ENCODE data around the gene PCNA. TPM values are rescaled to one million over a fixed set of nuclear protein-coding genes. Genes with fewer than 3 reads are reported as not detected.

The PCNA gene
- total and polyA plus RNA-seq, 8 donors, result 0.87 to 82.3 (median 65.8) TPM

DNA sequence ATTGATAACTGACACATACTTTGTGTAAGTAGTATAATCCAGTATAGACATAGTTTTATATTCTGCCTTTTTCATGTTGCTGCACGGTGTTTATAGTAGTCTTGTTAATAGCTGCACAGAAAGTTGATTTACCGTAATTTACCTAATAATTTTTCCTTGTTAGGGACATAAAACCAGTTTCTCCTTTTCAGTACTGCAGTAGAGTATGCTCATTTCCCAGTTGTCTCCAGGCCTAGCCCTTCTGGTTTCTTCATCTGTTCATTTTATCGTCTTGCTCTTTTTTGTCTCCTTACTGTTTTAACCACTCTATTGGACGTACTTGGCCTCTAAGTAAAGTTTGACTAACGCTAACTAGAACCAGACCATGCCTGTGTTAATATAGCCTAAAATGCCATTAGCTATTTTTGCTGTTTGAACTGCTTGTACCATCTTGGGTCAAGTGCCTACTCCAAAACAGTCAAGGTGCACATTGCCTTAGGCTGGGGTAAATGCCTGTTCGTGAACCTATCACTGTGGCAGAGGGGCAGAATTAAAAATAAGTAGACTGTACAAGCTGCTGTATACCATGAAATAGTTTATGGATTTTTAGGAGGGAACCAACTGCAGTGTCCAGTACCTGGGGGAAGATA, 41.9 kb upstream of the PCNA start:
- no peak overlapping the region for H3K4me3 ChIP-seq
- H3K27ac ChIP-seq, result no peak overlapping the region
- H3K36me3 ChIP-seq, result no peaks in the 10 kb centered on the region
- H3K9me3 ChIP-seq, result no peaks in the 10 kb centered on the region
- H3K4me1 ChIP-seq, result peaks cover 0 to 51% (median 12%) of the 10 kb centered on the region in 4 donors
- intact Hi-C loops (cut with DNase I; ENCODE audit: low total_unique reads), result no loop called here
- WGBS, 5 donors, result 92 to 96% (median 93%) methylated on average over 6 of the region's 6 CpGs
- TF ChIP-seq EP300 (IDR thresholded peaks at IDR 0.05) (no peak), POLR2A (IDR thresholded peaks at IDR 0.05) (no peak), POLR2AphosphoS5 (IDR thresholded peaks at IDR 0.05) (no peak)
- TF ChIP-seq, protein P1, sequence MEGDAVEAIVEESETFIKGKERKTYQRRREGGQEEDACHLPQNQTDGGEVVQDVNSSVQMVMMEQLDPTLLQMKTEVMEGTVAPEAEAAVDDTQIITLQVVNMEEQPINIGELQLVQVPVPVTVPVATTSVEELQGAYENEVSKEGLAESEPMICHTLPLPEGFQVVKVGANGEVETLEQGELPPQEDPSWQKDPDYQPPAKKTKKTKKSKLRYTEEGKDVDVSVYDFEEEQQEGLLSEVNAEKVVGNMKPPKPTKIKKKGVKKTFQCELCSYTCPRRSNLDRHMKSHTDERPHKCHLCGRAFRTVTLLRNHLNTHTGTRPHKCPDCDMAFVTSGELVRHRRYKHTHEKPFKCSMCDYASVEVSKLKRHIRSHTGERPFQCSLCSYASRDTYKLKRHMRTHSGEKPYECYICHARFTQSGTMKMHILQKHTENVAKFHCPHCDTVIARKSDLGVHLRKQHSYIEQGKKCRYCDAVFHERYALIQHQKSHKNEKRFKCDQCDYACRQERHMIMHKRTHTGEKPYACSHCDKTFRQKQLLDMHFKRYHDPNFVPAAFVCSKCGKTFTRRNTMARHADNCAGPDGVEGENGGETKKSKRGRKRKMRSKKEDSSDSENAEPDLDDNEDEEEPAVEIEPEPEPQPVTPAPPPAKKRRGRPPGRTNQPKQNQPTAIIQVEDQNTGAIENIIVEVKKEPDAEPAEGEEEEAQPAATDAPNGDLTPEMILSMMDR (IDR thresholded peaks at IDR 0.05), result no peak
- no peaks in the 10 kb centered on the region for H3K27me3 ChIP-seq
- no peak for DNase-seq

DNA sequence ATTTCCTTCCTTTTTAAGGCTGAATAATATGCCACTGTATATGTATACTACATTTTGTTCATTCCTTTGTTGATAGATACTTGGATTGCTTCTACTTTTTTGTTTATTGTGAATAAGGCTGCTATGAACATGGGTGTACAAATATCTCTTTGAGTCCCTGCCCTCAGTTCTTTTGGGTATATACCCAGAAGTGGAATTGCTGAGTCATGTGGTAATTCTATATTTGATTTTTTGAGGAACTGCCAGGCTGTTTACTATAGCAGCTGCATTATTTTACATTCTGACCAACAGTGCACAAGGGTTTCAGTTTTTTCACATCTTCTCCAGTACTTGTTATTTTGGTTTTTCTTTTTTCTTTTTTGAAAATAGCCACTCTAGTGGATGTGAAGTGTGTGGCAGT, 41.1 kb upstream of the PCNA start:
- no peaks in the 10 kb centered on the region for H3K27me3 ChIP-seq
- no peak for DNase-seq
- no peak overlapping the region for H3K27ac ChIP-seq
- no peaks in the 10 kb centered on the region for H3K36me3 ChIP-seq
- H3K4me3 ChIP-seq, result no peak overlapping the region
- intact Hi-C loops (cut with DNase I; ENCODE audit: low total_unique reads), result no loop called here
- TF ChIP-seq, protein P1 (IDR thresholded peaks at IDR 0.05), result no peak
- TF ChIP-seq EP300 (IDR thresholded peaks at IDR 0.05), result no peak
- H3K4me1 ChIP-seq, result peaks cover 0 to 52% (median 13%) of the 10 kb centered on the region in 4 donors
- no peaks in the 10 kb centered on the region for H3K9me3 ChIP-seq

DNA sequence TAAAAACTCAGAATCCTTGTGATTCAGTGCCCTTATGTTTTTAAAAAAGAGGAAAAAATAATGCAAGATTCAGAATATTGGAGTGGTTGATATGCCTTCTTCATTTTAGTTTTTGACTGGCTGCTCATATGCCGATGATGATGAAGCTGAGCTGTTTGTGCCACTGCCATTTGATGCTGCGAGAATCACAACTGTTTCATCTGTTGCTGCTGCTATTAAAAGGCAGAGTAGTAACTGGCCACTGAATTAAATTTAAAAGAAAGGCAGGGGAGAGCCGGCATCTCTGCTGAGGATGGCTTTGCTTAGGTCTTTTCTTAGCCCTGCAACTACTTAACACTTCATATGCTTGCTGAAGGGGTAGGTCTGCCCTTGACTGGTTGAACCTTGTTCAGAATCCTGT, 40.2 kb upstream of the PCNA start:
- Histone ChIP-seq H3K9me3 (no peaks in the 10 kb centered on the region), H3K27me3 (no peaks in the 10 kb centered on the region), H3K4me3 (no peak overlapping the region), H3K4me1 (peaks cover 0 to 52% (median 15%) of the 10 kb centered on the region in 4 donors), H3K36me3 (no peaks in the 10 kb centered on the region), H3K27ac (no peak overlapping the region)
- TF ChIP-seq POLR2AphosphoS5 (IDR thresholded peaks at IDR 0.05), result no peak
- TF ChIP-seq EP300 (IDR thresholded peaks at IDR 0.05), result no peak
- TF ChIP-seq, protein P1 (IDR thresholded peaks at IDR 0.05), result no peak
- TF ChIP-seq POLR2A (IDR thresholded peaks at IDR 0.05), result no peak
- intact Hi-C loops (cut with DNase I; ENCODE audit: low total_unique reads), result no loop called here
- no peak for DNase-seq
- WGBS, 5 donors, result 76 to 84% (median 83%) methylated on average over 3 of the region's 3 CpGs

DNA sequence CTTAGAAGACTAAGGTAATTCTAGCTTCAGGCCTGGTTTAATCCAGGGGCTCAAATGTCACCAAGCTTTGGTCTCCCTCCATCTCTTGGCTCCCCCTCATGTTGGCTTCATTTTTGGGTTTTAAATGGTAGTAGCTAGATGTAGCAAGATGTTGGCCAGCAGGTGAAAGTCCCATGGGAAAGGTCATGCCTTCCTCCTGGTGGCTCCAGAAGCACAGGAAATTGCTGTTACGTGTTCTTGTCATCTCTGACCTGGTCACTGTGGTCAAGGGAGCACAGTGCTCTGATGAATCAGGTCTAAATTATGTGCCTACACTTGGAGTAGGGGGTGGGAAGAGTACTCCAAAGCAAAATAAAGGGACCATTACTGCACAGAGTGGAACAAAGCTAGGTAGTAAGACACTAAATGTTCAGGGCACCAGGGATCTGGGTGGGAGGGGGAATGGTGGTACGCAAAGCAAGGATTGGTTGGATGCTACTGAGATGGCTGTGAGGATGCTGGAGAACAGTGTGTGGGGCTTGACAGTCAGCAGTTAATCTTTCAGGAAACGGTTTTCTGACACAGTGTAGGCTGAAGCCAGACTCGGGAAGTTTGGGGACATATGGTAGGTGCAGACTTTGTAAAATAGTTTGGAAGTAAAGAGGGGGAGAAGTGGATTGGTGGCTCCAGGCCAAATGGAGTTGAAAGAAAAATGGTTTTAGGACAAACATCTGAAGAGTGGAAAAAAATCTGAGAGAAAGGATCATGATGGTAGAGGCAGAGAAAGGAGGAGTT, 37.1 kb upstream of the PCNA start:
- Histone ChIP-seq H3K9me3 (no peaks in the 10 kb centered on the region), H3K4me1 (peaks cover 8 to 61% (median 30%) of the 10 kb centered on the region in 4 donors), H3K4me3 (no peak overlapping the region), H3K36me3 (no peaks in the 10 kb centered on the region), H3K27ac (no peak overlapping the region), H3K27me3 (no peaks in the 10 kb centered on the region)
- TF ChIP-seq, protein P1 (IDR thresholded peaks at IDR 0.05), result no peak
- TF ChIP-seq EP300 (IDR thresholded peaks at IDR 0.05) (no peak), POLR2AphosphoS5 (IDR thresholded peaks at IDR 0.05) (no peak), POLR2A (IDR thresholded peaks at IDR 0.05) (no peak)
- 49 to 71% (median 60%) methylated on average over 4 of the region's 4 CpGs for WGBS, 5 donors
- intact Hi-C loops (cut with DNase I; ENCODE audit: low total_unique reads), result no loop called here
- DNase-seq, result no peak

All from stomach (tissue), 9 donors.